UCSD-AML1 (cell line): ENCODE results near the gene PPP1R2.
"Not testable (repeated sequence)": the region's sequence is repeated elsewhere in the genome, so short reads cannot be mapped to it uniquely, and the experiment has no call there.

Experiments used
- DNase-seq: peaks from one replicate; lab custom pipeline; 2025; ENCODE audit not compliant: unreplicated experiment; lab: John Stamatoyannopoulos, UW

PPP1R2 gene

DNA sequence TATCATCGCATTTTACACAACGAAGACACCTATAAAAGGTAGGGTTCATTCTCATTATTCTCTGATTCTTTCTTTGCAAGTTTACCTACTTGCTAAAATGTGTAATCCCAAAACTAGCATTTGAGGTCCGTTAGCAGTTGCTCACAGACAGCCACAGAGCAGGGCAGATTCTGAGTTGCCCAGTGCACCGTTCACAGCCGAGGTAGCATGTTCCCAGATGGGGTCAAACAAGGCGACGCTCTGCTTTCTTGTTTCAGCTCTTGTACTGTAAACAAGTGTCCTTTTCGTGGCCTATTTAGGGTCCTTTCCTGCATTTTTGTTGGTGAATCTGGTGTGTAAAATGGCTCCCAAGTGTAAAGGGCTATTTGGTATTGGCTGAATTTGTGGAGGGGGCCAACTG is 3.1 kb downstream of the PPP1R2 start:
- DNase-seq: no peak

DNA sequence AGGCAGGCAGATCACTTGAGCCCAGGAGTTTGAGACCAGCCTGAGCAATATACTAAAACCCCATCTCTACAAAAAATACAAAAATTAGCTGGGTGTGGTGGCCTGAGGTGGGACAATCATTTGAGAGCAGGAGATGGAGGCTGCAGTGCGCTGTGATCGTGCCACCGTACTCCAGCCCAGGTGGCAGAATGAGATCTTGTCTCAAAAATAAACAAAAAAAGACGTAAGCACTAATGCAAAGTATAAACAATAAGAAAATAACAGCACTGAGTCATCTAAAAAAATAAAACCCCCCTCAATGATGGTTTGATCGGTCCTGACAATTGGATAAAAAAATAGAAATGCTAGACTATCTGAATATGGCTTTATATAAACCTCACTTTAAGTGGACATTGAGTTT is 3.6 kb downstream of the PPP1R2 start:
- DNase-seq: no peak

GRCh38 chr3:195537995-195538394 is 5.1 kb downstream of the PPP1R2 start:
- no peak for DNase-seq

DNA sequence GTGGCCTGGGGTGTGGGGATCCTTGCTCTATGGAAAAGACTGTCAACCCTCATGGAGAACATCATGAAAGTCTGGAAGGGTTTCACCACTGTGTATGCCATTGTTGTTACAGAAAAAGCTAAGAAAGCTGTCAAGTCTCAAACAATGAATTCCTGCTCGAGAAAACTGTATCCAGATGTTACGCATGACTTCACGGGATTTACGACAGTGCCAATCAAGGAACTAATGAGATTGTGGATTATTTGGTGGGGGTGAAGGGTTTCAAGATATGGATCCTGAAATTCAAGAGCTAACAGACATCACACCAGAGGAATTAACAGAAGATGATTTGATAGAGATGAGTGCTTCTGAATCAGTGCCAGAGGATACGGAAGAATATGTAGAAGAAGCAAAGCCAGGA is 7.8 kb downstream of the PPP1R2 start:
- no peak for DNase-seq

GRCh38 chr3:195532834-195533233 is 10.3 kb downstream of the PPP1R2 start:
- DNase-seq: no peak

- no peak for DNase-seq
Measured at GRCh38 chr3:195532345-195532744, 10.8 kb downstream of the PPP1R2 start.

DNA sequence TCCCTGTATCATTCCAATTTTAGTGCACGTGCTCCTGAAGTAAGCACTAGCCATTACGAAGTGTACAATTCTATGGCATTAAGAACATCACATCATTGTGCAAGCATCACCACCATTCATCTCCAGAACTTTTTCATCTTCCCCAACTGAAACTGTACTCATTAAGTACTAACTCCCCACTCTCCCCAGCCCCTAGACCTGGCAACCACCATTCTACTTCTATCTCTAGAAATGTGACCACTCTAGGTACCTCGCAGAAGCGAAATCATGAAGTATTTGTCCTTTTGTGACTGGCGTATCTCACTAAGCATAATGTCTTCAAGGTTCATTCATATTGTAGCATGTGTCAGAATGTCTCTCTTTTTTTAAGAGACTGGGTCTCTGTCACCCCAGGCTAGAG is 11.4 kb downstream of the PPP1R2 start:
- DNase-seq: no peak

- DNase-seq: no peak
Measured at GRCh38 chr3:195526492-195526891, 16.6 kb downstream of the PPP1R2 start.

DNA sequence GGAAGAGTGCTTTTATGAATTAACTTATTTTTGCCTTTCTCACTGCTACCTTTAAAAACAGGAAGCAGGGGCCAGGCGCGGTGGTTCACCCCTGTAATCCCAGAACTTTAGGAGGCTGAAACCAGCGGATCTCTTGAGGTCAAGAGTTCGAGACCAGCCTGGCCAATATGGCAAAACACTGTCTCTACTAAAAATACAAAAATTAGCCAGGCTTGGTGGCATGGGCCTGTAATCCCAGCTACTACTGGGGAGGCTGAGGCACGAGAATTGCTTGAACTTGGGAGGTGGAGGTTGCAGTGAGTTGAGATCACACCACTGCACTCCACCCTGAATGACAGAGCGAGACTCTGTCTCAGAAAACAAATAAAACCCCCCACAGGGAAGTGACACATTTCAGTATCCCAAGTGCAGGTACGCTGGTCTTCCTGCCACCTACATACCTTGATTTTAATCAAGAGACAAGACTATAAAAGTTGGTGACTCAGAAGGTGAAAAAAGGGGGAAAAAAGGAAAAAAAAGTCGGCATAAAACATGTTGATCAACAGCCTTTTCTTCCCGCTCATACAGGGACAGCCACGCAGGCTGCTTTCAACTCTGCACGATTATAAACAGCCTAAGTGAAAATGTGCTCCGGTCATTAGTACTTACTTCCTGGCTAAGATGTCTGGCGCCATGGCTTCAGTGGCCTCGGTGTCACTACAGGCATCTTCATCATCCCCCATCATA is 18.8 kb downstream of the PPP1R2 start:
- DNase-seq: no peak

DNA sequence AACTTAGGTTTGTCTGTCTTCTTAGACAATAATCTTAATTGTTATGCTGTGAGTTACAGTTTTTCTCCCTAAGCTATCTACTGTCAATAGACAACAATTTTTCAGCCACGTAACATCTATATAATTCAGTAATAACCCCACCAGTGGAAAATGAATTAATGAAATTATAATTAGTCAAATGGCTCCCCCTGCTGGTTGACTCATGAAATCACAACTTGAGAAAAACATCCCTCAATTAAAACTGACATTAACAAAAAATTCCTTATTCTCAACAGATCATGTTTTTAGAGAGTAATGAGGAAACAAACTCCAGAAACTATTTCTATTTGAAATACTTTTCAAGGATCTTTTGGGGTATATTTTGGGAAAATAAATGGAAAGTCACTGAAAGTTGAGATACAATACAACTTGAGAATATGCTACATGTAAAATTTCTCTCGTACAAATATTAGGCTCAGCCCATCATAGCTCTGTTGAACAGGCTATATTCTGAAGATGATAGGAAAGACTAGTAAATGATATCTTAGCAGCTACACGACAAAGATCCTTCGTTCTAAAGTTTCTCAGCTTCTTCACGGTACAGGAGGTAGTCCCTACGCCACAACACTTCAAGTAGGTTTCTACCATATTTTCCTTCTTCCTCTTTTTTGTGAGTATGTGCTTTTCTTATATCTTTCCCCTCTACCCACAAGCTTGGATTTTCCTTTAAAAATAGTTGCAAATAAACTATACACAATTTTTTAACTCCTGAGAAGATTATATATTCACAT is 20.7 kb downstream of the PPP1R2 start:
- DNase-seq: no peak

DNA sequence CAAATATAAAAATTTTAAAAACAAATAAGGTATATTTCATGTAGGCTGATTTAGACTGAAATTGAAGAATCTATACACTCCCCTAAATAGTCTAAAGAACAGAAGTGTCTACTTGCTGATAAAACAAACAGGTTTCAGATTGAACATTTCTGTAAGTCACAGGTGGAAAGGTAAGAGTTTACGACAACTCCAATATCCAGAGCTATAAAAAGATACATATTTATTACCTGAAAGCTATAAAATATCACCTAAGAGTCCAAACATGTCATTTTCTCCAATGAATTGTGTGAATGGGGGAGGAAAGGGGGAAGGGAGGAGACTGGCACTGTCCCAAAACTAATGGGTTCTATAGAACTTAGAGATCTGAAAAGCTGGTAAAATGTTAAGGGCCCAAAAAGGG is 26.1 kb downstream of the PPP1R2 start:
- DNase-seq: no peak

GRCh38 chr3:195514610-195515235 is 28.4 kb downstream of the PPP1R2 start:
- not testable (repeated sequence) for DNase-seq

DNA sequence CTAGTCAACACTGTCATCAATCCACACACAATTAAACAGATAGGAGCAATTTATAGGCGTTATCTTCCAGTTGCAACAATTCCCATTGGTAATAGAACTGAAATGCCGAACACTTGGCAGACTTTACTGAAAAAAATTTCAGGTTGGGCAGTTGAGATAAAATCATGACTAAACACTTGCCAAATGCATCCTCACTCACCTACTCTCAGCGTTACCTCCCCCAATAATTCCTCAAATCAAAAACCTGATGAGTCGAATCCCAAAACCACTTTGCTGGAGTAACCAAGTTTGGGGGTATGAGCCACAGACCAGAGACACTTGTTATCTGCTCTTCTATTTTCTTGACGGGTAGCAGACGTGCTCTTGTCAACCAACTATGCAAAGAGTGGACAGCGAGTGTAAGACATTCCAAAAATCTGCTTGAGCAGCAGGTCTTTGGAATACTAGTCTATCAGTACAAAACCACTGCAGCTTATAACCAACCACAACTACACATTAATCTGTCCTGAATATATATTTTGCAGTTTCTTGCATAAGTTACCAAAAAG is 30.3 kb downstream of the PPP1R2 start:
- DNase-seq: no peak

DNA sequence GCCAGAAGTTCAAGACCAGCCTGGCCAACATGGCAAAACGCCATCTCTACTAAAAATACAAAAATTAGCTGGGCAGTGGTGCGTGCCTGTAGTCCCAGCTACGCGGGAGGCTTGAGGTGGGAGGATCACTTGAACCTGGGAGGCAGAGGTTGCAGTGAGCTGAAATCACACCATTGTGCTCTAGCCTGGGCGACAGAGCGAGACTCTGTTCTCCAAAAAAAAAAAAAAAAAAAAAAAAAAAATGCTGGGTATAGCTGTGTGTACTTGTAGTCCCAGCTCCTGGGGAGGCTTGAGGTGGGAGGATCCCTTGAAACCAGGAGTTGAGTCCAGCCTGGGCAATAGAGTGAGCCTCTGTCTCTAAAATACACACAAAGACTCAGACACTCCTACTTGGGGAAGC is 32.0 kb downstream of the PPP1R2 start:
- no peak for DNase-seq

GRCh38 chr3:195508185-195508584 is 34.9 kb downstream of the PPP1R2 start:
- DNase-seq: no peak

GRCh38 chr3:195475614-195476013 is 67.5 kb downstream of the PPP1R2 start:
- DNase-seq: no peak

- not testable (repeated sequence) for DNase-seq
Measured at GRCh38 chr3:195475116-195475515, 68.0 kb downstream of the PPP1R2 start.

GRCh38 chr3:195468841-195469240 is 74.3 kb downstream of the PPP1R2 start:
- DNase-seq: no peak

DNA sequence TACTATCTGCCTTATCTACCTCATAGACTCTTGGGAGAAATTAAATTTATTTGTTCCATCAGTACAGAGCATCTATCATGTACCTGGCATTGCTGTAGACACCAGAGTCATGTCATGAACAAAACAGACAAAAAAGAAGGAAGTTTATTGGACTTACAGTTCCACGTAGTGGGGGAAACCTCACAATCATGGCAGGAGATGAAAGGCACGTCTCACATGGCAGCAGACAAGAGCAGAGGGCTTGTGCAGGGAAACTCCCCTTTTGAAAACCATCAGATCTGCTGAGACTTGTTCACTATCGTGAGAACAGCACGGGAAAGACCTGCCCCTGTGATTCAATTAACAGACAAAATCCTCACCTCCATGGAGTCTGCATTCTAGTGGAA is 74.7 kb downstream of the PPP1R2 start:
- no peak for DNase-seq

GRCh38 chr3:195467641-195468390 is 75.3 kb downstream of the PPP1R2 start:
- DNase-seq: no peak

DNA sequence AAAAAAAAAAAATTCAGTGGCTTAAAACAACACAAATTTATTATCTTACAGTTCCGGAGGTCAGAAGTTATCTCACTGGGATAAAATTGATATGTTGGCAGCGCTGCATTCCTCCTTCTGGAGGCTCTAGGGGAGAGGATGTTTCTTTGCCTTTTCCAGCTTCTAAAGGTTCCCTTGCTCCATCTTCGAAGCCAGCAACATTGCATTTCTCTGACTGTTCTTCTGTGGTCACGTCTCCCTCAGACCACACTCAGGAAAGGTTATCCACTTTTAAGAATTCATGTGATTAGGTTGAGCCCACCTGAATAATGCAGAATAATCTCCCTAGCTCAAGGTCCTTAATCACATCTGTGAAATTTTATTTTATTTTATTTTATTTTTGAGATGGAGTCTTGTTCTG is 76.9 kb downstream of the PPP1R2 start:
- DNase-seq: no peak
